DND-41 (cell line): ENCODE results near the gene RGL4.
"Not testable (repeated sequence)": the region's sequence is repeated elsewhere in the genome, so short reads cannot be mapped to it uniquely, and the experiment has no call there.

Source experiments
- CTCF ChIP-seq: IDR thresholded peaks from 2 replicates; pipeline ENCODE4 v1.5.1; 2012; ENCODE audit warnings: borderline replicate concordance, low read length, moderate library complexity, mild to moderate bottlenecking; ENCODE audit not compliant: poor library complexity, severe bottlenecking; ENCODE audit errors: extremely low read depth
- EZH2 ChIP-seq: IDR thresholded peaks from 3 replicates; pipeline ENCODE4 v1.6.1; 2012; ENCODE audit warnings: borderline replicate concordance, low read depth, mild to moderate bottlenecking, moderate library complexity, low read length, inconsistent platforms; ENCODE audit not compliant: severe bottlenecking

- TF ChIP-seq CTCF, EZH2: not testable (repeated sequence)
These were observed 44.3 kb upstream of the RGL4 start for GRCh38 chr22:23646526-23646925.
